Neural progenitor cell (in vitro differentiated cells): ENCODE data around the gene CHMP2B. TPM values are rescaled to one million over a fixed set of nuclear protein-coding genes. Genes with fewer than 3 reads are reported as not detected.
A peak's percentile ranks its signal among the peaks of the same experiment; 100 is the strongest.

Experiments
- DNase-seq: peaks from one replicate; pipeline ENCODE4 v3.0.0-alpha.2; 2016; ENCODE audit warnings: low spot score
- H2AFZ ChIP-seq: fragments of 200-600 bp; sonication (generic); replicated peaks from 2 replicates; pipeline ENCODE4 v1.6.1; 2016; ENCODE audit warnings: antibody characterized with exemption
- H3F3A ChIP-seq: fragments of 200-600 bp; sonication (generic); 2 replicates; pipeline ENCODE4 v1.6.1; 2016; ENCODE audit warnings: antibody characterized with exemption, low read depth
- H3K27ac ChIP-seq: fragments of 200-600 bp; sonication (generic); 2 replicates; pipeline ENCODE4 v1.5.1; 2016; ENCODE audit warnings: mild to moderate bottlenecking
- H3K27me3 ChIP-seq: fragments of 200-600 bp; sonication (generic); 2 replicates; pipeline ENCODE4 v1.6.1; 2016; ENCODE audit warnings: mild to moderate bottlenecking, moderate library complexity
- H3K36me3 ChIP-seq: fragments of 200-600 bp; sonication (generic); 2 replicates; pipeline ENCODE4 v1.5.1; 2016
- H3K4me1 ChIP-seq: fragments of 200-600 bp; sonication (generic); 2 replicates; pipeline ENCODE4 v1.6.1; 2016; ENCODE audit warnings: mixed run types
- H3K4me2 ChIP-seq: fragments of 200-600 bp; sonication (generic); 2 replicates; pipeline ENCODE4 v1.6.1; 2016
- H3K4me3 ChIP-seq: fragments of 200-600 bp; sonication (generic); 2 replicates; pipeline ENCODE4 v1.5.1; 2016
- H3K79me2 ChIP-seq: fragments of 200-600 bp; sonication (generic); 2 replicates; pipeline ENCODE4 v1.6.1; 2016; ENCODE audit warnings: low read depth
- H3K9ac ChIP-seq: fragments of 200-600 bp; sonication (generic); 2 replicates; pipeline ENCODE4 v1.6.1; 2016
- H3K9me3 ChIP-seq: fragments of 200-600 bp; sonication (generic); 2 replicates; pipeline ENCODE4 v1.5.1; 2016; ENCODE audit warnings: low read depth
- H4K20me1 ChIP-seq: fragments of 200-600 bp; sonication (generic); 2 replicates; pipeline ENCODE4 v1.6.1; 2016; ENCODE audit warnings: low read depth
- H3K27ac Mint-ChIP-seq: 3 replicates; pipeline ENCODE4 v1.8.0; 2021; ENCODE audit warnings: mixed read lengths
- H3K27me3 Mint-ChIP-seq: 2 replicates; pipeline ENCODE4 v1.8.0; 2022; ENCODE audit warnings: low read depth, mild to moderate bottlenecking, inconsistent platforms, moderate library complexity, mixed read lengths; ENCODE audit not compliant: insufficient read depth
- H3K36me3 Mint-ChIP-seq: 3 replicates; pipeline ENCODE4 v1.8.0; 2021; ENCODE audit warnings: mixed read lengths
- H3K4me1 Mint-ChIP-seq: 3 replicates; pipeline ENCODE4 v1.8.0; 2021; ENCODE audit warnings: mixed read lengths
- H3K4me3 Mint-ChIP-seq: 3 replicates; pipeline ENCODE4 v1.8.0; 2021; ENCODE audit warnings: mild to moderate bottlenecking, moderate library complexity, mixed read lengths
- H3K9me3 Mint-ChIP-seq: 3 replicates; pipeline ENCODE4 v1.8.0; 2020; ENCODE audit warnings: mixed read lengths
- CTCF ChIP-seq: fragments of 200-600 bp; sonication (generic); IDR thresholded peaks from 2 replicates; pipeline ENCODE4 v1.5.1; 2017; ENCODE audit warnings: antibody characterized with exemption, mild to moderate bottlenecking
- EZH2 ChIP-seq: fragments of 200-600 bp; sonication (generic); IDR thresholded peaks from 2 replicates; pipeline ENCODE4 v1.6.1; 2017; ENCODE audit warnings: antibody characterized with exemption, mild to moderate bottlenecking, moderate library complexity
- EZH2phosphoT487 ChIP-seq: fragments of 200-600 bp; sonication (generic); IDR thresholded peaks from 2 replicates; pipeline ENCODE4 v1.6.1; 2017; ENCODE audit warnings: antibody characterized with exemption
- total RNA-seq: library from RNA; depleted of rRNA; stranded (reverse); fragments of >200 nt; gene quantifications from 2 replicates; pipeline ENCODE4 v1.2.3, GENCODE V29; 2015; ENCODE audit warnings: low replicate concordance

The CHMP2B gene
- total RNA-seq, 1 donor from 2014 or later = 62.4 TPM

- H2AFZ ChIP-seq = no peak overlapping the region
- H3K9ac ChIP-seq = no peak overlapping the region
- no peaks in the 10 kb centered on the region for H3K36me3 ChIP-seq
- H3K27me3 ChIP-seq = peaks cover 5% of the 10 kb centered on the region
- peak overlapping the region; percentile 79 for H3K4me3 ChIP-seq
- no peak overlapping the region for H3K27ac ChIP-seq
- H3K27ac Mint-ChIP-seq = no peak overlapping the region
- no peaks in the 10 kb centered on the region for H3K36me3 Mint-ChIP-seq
- no peaks in the 10 kb centered on the region for H3K27me3 Mint-ChIP-seq
- DNase-seq = no peak
- peak overlapping the region; percentile 6 for H3K4me3 Mint-ChIP-seq
- no peak for TF ChIP-seq EZH2phosphoT487
- no peak for TF ChIP-seq CTCF
- TF ChIP-seq EZH2 = no peak
- H3K4me1 ChIP-seq = peaks cover 23% of the 10 kb centered on the region
- peaks cover 15% of the 10 kb centered on the region for H3K4me1 Mint-ChIP-seq
- no peaks in the 10 kb centered on the region for H3K9me3 Mint-ChIP-seq
- H3K4me2 ChIP-seq = peak overlapping the region; percentile 88
- H3F3A ChIP-seq = peaks cover 7% of the 10 kb centered on the region
- no peaks in the 10 kb centered on the region for H3K9me3 ChIP-seq
- H3K79me2 ChIP-seq = peaks cover 65% of the 10 kb centered on the region
- H4K20me1 ChIP-seq = no peaks in the 10 kb centered on the region
Observed at GRCh38 chr3:87229113-87229512, 2.0 kb downstream of the CHMP2B start.

GRCh38 chr3:87233805-87234204 lies 6.7 kb downstream of the CHMP2B start:
- no peaks in the 10 kb centered on the region for H3K36me3 ChIP-seq
- H4K20me1 ChIP-seq = no peaks in the 10 kb centered on the region
- H3K4me3 Mint-ChIP-seq = no peak overlapping the region
- H3K4me1 Mint-ChIP-seq = peaks cover 4% of the 10 kb centered on the region
- no peaks in the 10 kb centered on the region for H3K27me3 Mint-ChIP-seq
- no peak overlapping the region for H3K27ac ChIP-seq
- TF ChIP-seq EZH2 = no peak
- no peak for TF ChIP-seq EZH2phosphoT487
- TF ChIP-seq CTCF = no peak
- no peak overlapping the region for H3K27ac Mint-ChIP-seq
- H3K9ac ChIP-seq = no peak overlapping the region
- no peaks in the 10 kb centered on the region for H3F3A ChIP-seq
- H3K36me3 Mint-ChIP-seq = no peaks in the 10 kb centered on the region
- H3K27me3 ChIP-seq = no peaks in the 10 kb centered on the region
- H3K4me2 ChIP-seq = no peak overlapping the region
- no peak for DNase-seq
- H3K9me3 ChIP-seq = no peaks in the 10 kb centered on the region
- peaks cover 14% of the 10 kb centered on the region for H3K4me1 ChIP-seq
- H3K4me3 ChIP-seq = no peak overlapping the region
- no peak overlapping the region for H2AFZ ChIP-seq
- peaks cover 94% of the 10 kb centered on the region for H3K79me2 ChIP-seq
- H3K9me3 Mint-ChIP-seq = no peaks in the 10 kb centered on the region

- Histone ChIP-seq H3K4me3 (no peak overlapping the region), H3K9me3 (no peaks in the 10 kb centered on the region), H2AFZ (no peak overlapping the region), H3K79me2 (peaks cover 83% of the 10 kb centered on the region), H3K9ac (no peak overlapping the region), H3K4me1 (peaks cover 7% of the 10 kb centered on the region), H4K20me1 (no peaks in the 10 kb centered on the region), H3K36me3 (peaks cover 4% of the 10 kb centered on the region), H3K4me2 (no peak overlapping the region), H3K27me3 (no peaks in the 10 kb centered on the region), H3K27ac (no peak overlapping the region), H3F3A (no peaks in the 10 kb centered on the region)
- Mint-ChIP-seq H3K4me1 (no peaks in the 10 kb centered on the region), H3K36me3 (no peaks in the 10 kb centered on the region), H3K27ac (no peak overlapping the region), H3K4me3 (no peak overlapping the region), H3K9me3 (no peaks in the 10 kb centered on the region), H3K27me3 (no peaks in the 10 kb centered on the region)
- DNase-seq = no peak
- TF ChIP-seq EZH2 (no peak), EZH2phosphoT487 (no peak), CTCF (no peak)
Observed at GRCh38 chr3:87236093-87236492, 9.0 kb downstream of the CHMP2B start.
